Lung microvascular endothelial cell (primary cell): ENCODE measurements around the gene CDO1. TPM values are rescaled to one million over a fixed set of nuclear protein-coding genes. Genes with fewer than 3 reads are reported as not detected.
A peak's percentile ranks its signal among the peaks of the same experiment; 100 is the strongest.
"Not testable (repeated sequence)": the region's sequence is repeated elsewhere in the genome, so short reads cannot be mapped to it uniquely, and the experiment has no call there.

ENCODE experiments used
- DNase-seq, 2 donors: peaks; one replicate each; pipeline versions ENCODE4 v3.0.0 to v3.0.0-alpha.2; 2010; ENCODE audit warnings: low read depth in 2 of 2
- total RNA-seq: library from RNA; depleted of rRNA; stranded (reverse); fragments of >200 nt; gene quantifications from 2 replicates; pipeline ENCODE4 v1.2.1, GENCODE V29; 2014

The CDO1 gene
- total RNA-seq, 1 donor from 2014 or later: not detected

- DNase-seq: peak; percentile 45 to 64
Measured at GRCh38 chr5:115831163-115831768, 14.8 kb upstream of the CDO1 start.

- DNase-seq: no peak
Measured at GRCh38 chr5:115829913-115830312, 13.5 kb upstream of the CDO1 start.

- DNase-seq: no peak
Measured at GRCh38 chr5:115825948-115826347, 9.5 kb upstream of the CDO1 start.

- not testable (repeated sequence) for DNase-seq
Measured at GRCh38 chr5:115824983-115825382, 8.5 kb upstream of the CDO1 start.

GRCh38 chr5:115820846-115821245 is 4.4 kb upstream of the CDO1 start:
- no peak for DNase-seq

GRCh38 chr5:115818821-115819220 is 2.4 kb upstream of the CDO1 start:
- no peak for DNase-seq

- no peak for DNase-seq
Measured at GRCh38 chr5:115817386-115817785, 927 bp upstream of the CDO1 start.

- DNase-seq: no peak
Measured at GRCh38 chr5:115815693-115816225, 700 bp downstream of the CDO1 start.

- no peak for DNase-seq
Measured at GRCh38 chr5:115815006-115815692, 1.3 kb downstream of the CDO1 start.

GRCh38 chr5:115813719-115814118 is 2.7 kb downstream of the CDO1 start:
- DNase-seq: no peak

GRCh38 chr5:115812372-115812771 is 4.1 kb downstream of the CDO1 start:
- no peak for DNase-seq

- no peak for DNase-seq
Measured at GRCh38 chr5:115811406-115811805, 5.1 kb downstream of the CDO1 start.

GRCh38 chr5:115810761-115811160 is 5.7 kb downstream of the CDO1 start:
- DNase-seq: peak in 1 of 2 donors; percentile 5

- DNase-seq: peak; percentile 5 to 29
Measured at GRCh38 chr5:115809946-115810345, 6.5 kb downstream of the CDO1 start.

GRCh38 chr5:115808066-115808465 is 8.4 kb downstream of the CDO1 start:
- not testable (repeated sequence) for DNase-seq

- DNase-seq: no peak
Measured at GRCh38 chr5:115807654-115808052, 8.8 kb downstream of the CDO1 start.

- DNase-seq: no peak
Measured at GRCh38 chr5:115806986-115807653, 9.3 kb downstream of the CDO1 start.

GRCh38 chr5:115801984-115802383 is 14.5 kb downstream of the CDO1 start:
- DNase-seq: no peak

GRCh38 chr5:115801152-115801551 is 15.3 kb downstream of the CDO1 start:
- DNase-seq: no peak

GRCh38 chr5:115800108-115800507 is 16.4 kb downstream of the CDO1 start:
- DNase-seq: no peak

- DNase-seq: no peak
Measured at GRCh38 chr5:115798252-115798651, 18.2 kb downstream of the CDO1 start.

GRCh38 chr5:115796656-115797055 is 19.8 kb downstream of the CDO1 start:
- DNase-seq: no peak

- DNase-seq: no peak
Measured at GRCh38 chr5:115795700-115796099, 20.8 kb downstream of the CDO1 start.
